ENCODE results near the gene TRAF7. TPM values are rescaled to one million over a fixed set of nuclear protein-coding genes. Genes with fewer than 3 reads are reported as not detected.

The TRAF7 gene
- total RNA-seq, 1 donor: 56.1 TPM

- H3K27me3 ChIP-seq (ENCODE audit: insufficient read depth, low read length): no peaks in the 10 kb centered on the region
- H3K4me2 ChIP-seq (ENCODE audit: insufficient read depth, low read length): no peak overlapping the region
- H3K79me2 ChIP-seq (ENCODE audit: insufficient read depth, low read length): no peaks in the 10 kb centered on the region
- no peaks in the 10 kb centered on the region for H3K9me3 ChIP-seq (ENCODE audit: low read depth, low read length)
- H3K27ac ChIP-seq (ENCODE audit: low read depth, low read length): no peak overlapping the region
- H3K4me3 ChIP-seq (ENCODE audit: insufficient read depth, low read length): no peak overlapping the region
- no peak for TF ChIP-seq CTCF (IDR thresholded peaks at IDR 0.05; ENCODE audit: extremely low read depth, low read depth, low read length)
- H3K4me1 ChIP-seq (ENCODE audit: insufficient read depth, low read length): no peaks in the 10 kb centered on the region
- no peaks in the 10 kb centered on the region for H4K20me1 ChIP-seq (ENCODE audit: insufficient read depth, low read length)
- no peaks in the 10 kb centered on the region for H3K36me3 ChIP-seq (ENCODE audit: insufficient read depth, low read length)
- no peak for DNase-seq (ENCODE audit: insufficient read length, low spot score, missing footprints)
- no peak overlapping the region for H2AFZ ChIP-seq (ENCODE audit: low read length)
Observed at GRCh38 chr16:2183671-2184070, 28.1 kb downstream of the TRAF7 start.

GRCh38 chr16:2184346-2184745 is 28.8 kb downstream of the TRAF7 start:
- Histone ChIP-seq H3K79me2 (ENCODE audit: insufficient read depth, low read length) (no peaks in the 10 kb centered on the region), H3K27ac (ENCODE audit: low read depth, low read length) (no peak overlapping the region), H3K27me3 (ENCODE audit: insufficient read depth, low read length) (no peaks in the 10 kb centered on the region), H4K20me1 (ENCODE audit: insufficient read depth, low read length) (no peaks in the 10 kb centered on the region), H3K36me3 (ENCODE audit: insufficient read depth, low read length) (no peaks in the 10 kb centered on the region), H3K9me3 (ENCODE audit: low read depth, low read length) (no peaks in the 10 kb centered on the region), H2AFZ (ENCODE audit: low read length) (no peak overlapping the region), H3K4me3 (ENCODE audit: insufficient read depth, low read length) (no peak overlapping the region), H3K4me2 (ENCODE audit: insufficient read depth, low read length) (no peak overlapping the region), H3K4me1 (ENCODE audit: insufficient read depth, low read length) (no peaks in the 10 kb centered on the region)
- no peak for TF ChIP-seq CTCF (IDR thresholded peaks at IDR 0.05; ENCODE audit: extremely low read depth, low read depth, low read length)
- DNase-seq (ENCODE audit: insufficient read length, low spot score, missing footprints): no peak

- no peak for TF ChIP-seq CTCF (IDR thresholded peaks at IDR 0.05; ENCODE audit: extremely low read depth, low read depth, low read length)
- no peak overlapping the region for H3K4me3 ChIP-seq (ENCODE audit: insufficient read depth, low read length)
- no peak overlapping the region for H3K27ac ChIP-seq (ENCODE audit: low read depth, low read length)
- H3K79me2 ChIP-seq (ENCODE audit: insufficient read depth, low read length): no peaks in the 10 kb centered on the region
- no peak overlapping the region for H3K4me2 ChIP-seq (ENCODE audit: insufficient read depth, low read length)
- H2AFZ ChIP-seq (ENCODE audit: low read length): no peak overlapping the region
- H3K36me3 ChIP-seq (ENCODE audit: insufficient read depth, low read length): no peaks in the 10 kb centered on the region
- no peaks in the 10 kb centered on the region for H3K4me1 ChIP-seq (ENCODE audit: insufficient read depth, low read length)
- no peak for DNase-seq (ENCODE audit: insufficient read length, low spot score, missing footprints)
- H3K9me3 ChIP-seq (ENCODE audit: low read depth, low read length): no peaks in the 10 kb centered on the region
- no peaks in the 10 kb centered on the region for H3K27me3 ChIP-seq (ENCODE audit: insufficient read depth, low read length)
- H4K20me1 ChIP-seq (ENCODE audit: insufficient read depth, low read length): no peaks in the 10 kb centered on the region
Observed at GRCh38 chr16:2184962-2185361, 29.4 kb downstream of the TRAF7 start.

GRCh38 chr16:2186064-2186463 is 30.5 kb downstream of the TRAF7 start:
- DNase-seq (ENCODE audit: insufficient read length, low spot score, missing footprints): no peak
- Histone ChIP-seq H3K27me3 (ENCODE audit: insufficient read depth, low read length) (no peaks in the 10 kb centered on the region), H4K20me1 (ENCODE audit: insufficient read depth, low read length) (no peaks in the 10 kb centered on the region), H3K27ac (ENCODE audit: low read depth, low read length) (no peak overlapping the region), H2AFZ (ENCODE audit: low read length) (no peak overlapping the region), H3K4me1 (ENCODE audit: insufficient read depth, low read length) (no peaks in the 10 kb centered on the region), H3K79me2 (ENCODE audit: insufficient read depth, low read length) (no peaks in the 10 kb centered on the region), H3K9me3 (ENCODE audit: low read depth, low read length) (no peaks in the 10 kb centered on the region), H3K4me2 (ENCODE audit: insufficient read depth, low read length) (no peak overlapping the region), H3K36me3 (ENCODE audit: insufficient read depth, low read length) (no peaks in the 10 kb centered on the region), H3K4me3 (ENCODE audit: insufficient read depth, low read length) (no peak overlapping the region)
- TF ChIP-seq CTCF (IDR thresholded peaks at IDR 0.05; ENCODE audit: extremely low read depth, low read depth, low read length): no peak

All from osteoblast (primary cell).